ENCODE measurements around the gene GOLGA6L2.
"Not testable (repeated sequence)": the region's sequence is repeated elsewhere in the genome, so short reads cannot be mapped to it uniquely, and the experiment has no call there.

The GOLGA6L2 gene

DNA sequence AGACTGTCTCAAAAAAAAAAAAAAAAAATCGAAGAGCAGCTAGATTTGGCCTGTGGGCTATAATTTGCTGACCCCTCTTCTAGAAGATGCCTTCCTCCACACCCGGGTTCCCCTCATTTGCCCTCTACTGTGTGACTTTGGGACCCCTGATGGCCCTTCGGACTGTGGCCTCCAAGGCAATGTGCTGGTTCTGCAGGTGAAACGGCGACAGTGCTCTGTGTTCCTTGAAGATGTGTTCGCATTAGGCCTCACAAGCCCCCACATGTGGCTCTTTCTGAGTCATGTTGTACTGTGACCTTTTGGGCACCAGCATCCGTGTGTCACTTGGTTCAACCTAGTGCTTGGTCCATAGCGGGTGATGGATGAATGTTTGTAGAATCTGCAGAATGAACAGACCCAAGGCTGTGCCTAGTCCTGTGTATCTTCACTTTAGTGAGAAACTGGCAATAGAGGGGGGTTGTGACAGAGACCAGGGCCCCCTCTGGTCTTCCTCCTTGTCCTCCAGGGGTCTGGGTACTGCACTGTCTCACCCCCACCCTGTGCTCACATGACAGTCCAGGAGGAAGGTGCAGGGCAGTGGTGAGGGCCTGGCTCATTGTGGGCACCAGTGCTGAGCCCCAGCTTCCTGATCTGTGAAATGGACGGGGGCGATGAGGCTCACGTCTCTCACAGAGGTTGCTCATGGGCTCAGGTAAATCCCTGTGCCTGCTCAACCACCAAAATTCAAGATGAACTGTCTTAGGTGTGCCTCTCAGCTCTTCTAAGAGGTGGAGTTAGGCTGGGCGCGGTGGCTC, 22.7 kb downstream of the GOLGA6L2 start:
- FAIRE-seq, result no peak

GRCh38 chr15:23422946-23423708, 23.9 kb downstream of the GOLGA6L2 start:
- no peak for FAIRE-seq

GRCh38 chr15:23422099-23422945, 24.7 kb downstream of the GOLGA6L2 start:
- no peak for FAIRE-seq

DNA sequence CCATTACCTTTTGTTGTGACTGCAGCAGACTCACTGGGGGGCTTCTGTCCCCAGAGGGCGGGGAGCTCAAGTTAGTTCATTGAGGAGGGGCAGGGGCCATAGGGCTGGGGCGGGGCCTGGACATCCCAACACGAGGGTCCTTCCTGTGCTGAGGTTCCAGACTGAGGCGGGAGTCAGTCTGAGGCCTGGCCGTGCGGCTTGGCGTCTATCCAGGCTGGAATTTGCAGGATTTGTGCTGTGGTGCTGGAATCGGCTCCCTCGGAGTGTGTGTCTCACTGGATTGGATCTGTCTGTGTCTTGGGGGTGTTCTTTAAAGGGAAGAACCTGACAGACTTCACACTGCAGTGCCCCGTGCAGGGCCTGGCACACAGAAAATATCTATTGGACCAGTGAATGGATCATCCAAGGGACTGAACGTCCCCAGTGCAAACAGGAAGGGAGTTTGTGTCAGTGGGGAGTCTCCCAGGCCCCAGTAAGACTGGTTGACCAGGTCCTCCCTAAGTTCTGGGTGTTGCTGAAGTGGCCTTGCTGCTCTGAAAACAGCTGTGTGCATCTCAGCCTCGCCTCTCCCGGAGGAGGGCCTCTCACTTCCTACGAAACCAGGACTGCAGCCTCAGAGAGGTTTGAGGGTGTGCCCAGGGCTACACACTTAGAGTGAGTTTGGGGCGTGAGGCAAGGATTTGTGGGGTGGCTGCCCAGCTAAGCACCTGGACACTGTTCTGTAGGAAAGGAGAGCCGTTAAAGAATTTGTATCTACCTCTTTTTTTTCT, 26.1 kb downstream of the GOLGA6L2 start:
- no peak for FAIRE-seq

DNA sequence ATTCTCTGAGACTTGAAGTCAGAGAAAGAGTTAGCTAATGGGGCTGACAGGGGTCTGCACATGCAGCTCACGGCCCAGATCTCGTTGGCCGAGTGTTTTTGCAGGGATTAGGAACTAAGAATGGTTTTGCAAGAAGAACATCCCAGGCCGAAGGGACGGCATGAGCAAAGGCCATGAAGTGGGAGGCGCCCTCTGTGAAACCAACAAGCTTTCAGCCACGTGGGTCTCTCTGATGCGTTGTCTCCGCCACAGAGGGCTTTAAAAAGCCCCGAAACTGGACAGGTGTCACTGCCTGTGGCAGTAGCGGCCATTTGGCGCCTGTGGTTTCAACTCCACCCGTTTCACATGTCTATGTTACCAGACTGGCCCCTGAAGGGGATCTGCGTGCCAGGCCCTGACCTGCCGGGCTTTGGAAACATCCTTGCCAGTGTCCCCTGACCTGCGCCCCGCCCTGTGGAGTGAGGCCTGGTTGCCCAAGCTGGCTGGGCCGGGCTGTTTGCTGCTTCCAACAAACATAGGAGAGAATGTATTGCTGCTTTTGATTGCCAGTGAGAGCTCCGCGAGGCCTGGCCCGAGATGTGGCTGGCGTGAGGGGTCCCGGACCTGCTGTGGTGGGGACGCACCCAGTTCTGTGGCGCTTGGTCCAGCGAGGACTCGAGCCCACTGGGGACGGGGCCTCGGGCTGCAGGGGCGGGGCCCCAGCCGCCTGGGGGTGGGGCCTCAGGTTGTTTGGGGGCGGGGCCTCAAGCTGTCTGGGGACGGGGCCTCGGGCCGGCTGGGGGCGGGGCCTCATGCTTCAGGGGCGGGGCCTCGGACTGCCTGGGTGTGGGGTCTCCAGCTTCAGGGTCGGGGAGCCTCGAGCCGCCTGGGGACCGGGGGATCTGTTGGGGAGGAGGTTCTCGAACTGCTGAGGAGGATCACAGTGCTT, 30.4 kb downstream of the GOLGA6L2 start:
- no peak for FAIRE-seq

DNA sequence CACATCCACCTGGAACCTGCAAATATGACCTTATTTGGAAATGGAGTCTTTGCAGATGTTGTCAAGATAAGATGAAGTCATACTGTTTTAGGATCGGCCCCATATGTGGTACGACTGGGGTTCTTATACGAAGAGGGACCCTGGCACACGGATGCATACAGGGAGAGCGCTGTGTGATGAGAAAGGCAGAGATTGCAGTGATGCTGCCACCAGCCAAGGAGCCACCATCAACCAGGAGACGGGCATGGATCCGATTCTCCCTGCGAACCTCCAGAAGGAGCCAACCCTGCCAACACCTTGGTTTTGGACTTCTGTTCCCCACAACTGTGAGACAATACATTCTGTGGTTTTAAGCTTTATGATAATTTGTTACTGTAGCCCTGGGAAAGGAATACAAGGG, 31.2 kb downstream of the GOLGA6L2 start:
- FAIRE-seq, result not testable (repeated sequence)

- FAIRE-seq, result no peak
These were observed 31.6 kb downstream of the GOLGA6L2 start for GRCh38 chr15:23415321-23415865.

DNA sequence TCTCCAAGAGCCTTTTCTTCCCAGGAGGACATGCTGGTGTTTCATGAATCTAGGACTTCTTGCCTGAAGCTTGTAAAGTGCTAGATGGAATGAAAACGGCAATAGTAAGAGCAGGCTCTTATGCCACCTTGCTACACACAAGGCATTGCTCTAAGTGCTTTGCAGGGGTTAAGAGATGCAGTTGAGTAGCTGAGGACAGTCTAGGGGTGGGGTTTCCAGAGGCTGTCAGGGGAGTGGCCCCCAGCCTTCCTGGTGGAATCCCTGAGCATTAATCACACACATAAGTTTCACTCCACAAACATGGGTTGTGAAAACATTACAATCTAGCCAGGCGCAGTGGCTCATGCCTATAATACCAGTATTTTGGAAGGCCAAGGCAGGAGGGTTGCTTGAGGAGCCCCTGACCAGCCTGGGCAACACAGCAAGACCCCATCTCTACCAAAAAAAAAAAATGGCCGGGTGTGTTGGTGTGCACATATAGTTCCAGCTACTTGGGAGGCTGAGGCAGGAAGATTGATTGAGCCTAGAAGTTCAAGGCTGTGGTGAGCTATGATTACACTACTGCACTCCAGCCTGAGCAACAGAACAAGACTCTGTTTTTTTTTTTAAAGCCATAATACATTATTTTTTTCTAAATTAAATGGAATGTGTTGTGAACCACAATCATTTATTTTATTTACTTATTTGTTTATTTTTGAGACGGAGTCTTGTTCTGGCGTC, 34.0 kb downstream of the GOLGA6L2 start:
- FAIRE-seq, result not testable (repeated sequence)

DNA sequence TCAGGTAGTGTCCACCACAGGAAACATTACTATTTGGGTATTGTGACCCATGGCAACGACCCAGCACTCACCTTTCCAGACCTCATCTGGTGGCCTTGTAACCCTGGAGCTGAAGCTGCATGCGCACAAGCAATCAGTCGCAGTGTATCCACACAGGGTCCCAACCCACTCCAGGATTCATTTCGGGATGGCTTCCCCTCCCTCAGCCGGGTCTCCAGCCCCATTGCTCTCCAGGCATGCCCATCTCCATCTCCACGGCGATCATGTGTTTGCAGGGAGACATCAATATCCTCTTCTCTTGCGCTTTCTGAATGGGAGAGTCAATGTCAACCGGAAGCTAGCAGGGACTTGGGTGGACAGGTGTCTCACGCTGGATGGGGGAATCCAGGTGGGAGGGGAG, 35.2 kb downstream of the GOLGA6L2 start:
- no peak for FAIRE-seq

- no peak for FAIRE-seq
These were observed 43.5 kb downstream of the GOLGA6L2 start for GRCh38 chr15:23403550-23403949.

GRCh38 chr15:23402544-23402943, 44.5 kb downstream of the GOLGA6L2 start:
- no peak for FAIRE-seq

- FAIRE-seq, result no peak
These were observed 44.9 kb downstream of the GOLGA6L2 start for GRCh38 chr15:23402140-23402539.

DNA sequence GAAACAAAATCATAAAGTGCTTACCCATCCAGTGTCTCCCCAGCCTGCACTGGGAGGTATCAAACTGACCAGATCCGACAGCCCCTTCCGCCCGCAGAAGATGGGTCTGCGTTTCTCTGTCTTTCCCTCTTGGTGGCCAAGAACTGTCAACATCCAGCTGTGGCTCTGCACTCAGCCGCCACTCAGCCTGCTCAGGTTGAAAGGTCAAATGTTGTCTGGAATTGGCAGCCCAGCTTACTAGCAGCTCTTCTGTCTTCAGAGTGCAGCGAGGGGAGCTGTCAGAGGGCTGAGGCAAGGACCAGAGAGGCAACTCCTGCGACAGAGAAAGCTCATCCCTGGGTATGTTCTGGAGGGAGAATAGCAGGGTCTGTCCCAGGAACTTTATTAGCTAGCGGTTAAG, 45.4 kb downstream of the GOLGA6L2 start:
- FAIRE-seq, result no peak

DNA sequence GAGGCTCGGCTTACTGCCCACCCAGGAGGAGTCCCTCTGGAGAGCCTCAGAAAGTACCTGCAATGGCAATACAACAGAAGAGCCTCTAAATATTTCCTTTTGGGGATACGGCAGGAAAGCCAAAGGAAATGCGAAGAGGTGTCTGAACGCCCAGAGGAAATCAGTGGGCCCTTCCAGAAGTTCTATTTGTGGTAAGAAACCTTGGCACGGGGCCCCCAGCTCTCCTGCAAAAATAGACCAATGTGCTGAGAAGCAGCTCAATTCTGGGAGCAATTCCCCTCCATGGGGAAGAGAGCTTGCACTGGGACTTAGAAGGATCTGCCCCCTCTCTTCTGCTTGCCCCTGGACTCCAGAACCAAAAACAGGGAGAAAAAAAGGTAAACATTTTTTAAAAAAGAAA, 47.8 kb downstream of the GOLGA6L2 start:
- FAIRE-seq, result not testable (repeated sequence)

GRCh38 chr15:23398357-23398756, 48.7 kb downstream of the GOLGA6L2 start:
- not testable (repeated sequence) for FAIRE-seq

- no peak for FAIRE-seq
These were observed 49.3 kb downstream of the GOLGA6L2 start for GRCh38 chr15:23397779-23398178.

DNA sequence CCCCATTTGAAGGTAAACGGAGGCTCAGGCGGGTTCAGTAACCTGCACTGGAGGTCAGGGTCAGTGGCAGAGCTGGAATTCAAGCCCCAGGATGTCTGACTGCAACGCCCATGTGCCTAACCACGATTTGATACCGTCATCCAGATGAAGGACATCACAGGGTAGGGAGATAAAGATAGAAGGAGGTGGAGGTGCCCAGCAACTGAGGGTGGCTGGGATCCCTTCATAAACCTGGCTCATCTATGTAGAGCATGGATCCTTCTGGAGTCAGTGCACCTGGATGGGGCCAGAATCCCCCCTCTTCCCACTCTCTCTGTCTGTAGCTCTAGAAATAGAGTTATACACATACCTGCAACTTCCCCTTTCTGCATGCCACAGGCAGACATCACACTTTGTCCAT, 51.2 kb downstream of the GOLGA6L2 start:
- FAIRE-seq, result no peak

DNA sequence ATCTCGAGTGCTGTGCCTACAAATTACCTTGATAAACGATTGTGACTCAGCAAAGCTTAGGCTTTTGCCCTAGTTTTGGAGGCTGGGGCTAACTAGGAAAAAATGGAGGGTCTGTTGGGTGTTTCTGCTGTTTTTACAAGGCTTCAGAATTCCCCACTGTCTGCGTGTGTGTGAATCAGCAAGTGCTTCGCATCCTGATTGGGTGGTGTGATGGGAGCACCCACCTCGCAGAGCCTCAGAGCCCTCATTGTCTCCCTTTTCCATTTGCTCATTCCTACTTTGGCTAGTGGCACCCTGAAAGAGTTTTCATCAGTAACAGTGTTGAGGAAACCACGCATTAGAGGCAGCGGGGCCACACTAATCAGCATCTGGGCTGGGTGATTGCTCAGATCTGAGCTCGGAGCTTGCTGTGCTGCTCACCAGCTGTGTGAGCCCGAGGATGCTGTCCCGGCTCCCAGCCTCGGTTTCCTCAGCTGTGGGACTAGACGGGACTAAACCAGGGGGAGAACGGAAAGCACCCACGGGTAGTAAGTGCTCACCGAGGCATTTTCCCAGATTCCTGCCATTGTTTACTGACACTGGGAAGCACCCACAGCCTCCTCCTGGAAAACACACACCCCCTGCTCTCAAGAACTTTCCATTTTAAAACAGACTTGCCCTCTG, 51.9 kb downstream of the GOLGA6L2 start:
- FAIRE-seq, result no peak
